SHP77 (cell line): Measurements from ENCODE around the gene RIF1.

Experiments used
- DNase-seq, 2 experiments: peaks; one replicate each; lab custom pipeline; 2025; lab: John Stamatoyannopoulos, UW

The RIF1 gene

DNA sequence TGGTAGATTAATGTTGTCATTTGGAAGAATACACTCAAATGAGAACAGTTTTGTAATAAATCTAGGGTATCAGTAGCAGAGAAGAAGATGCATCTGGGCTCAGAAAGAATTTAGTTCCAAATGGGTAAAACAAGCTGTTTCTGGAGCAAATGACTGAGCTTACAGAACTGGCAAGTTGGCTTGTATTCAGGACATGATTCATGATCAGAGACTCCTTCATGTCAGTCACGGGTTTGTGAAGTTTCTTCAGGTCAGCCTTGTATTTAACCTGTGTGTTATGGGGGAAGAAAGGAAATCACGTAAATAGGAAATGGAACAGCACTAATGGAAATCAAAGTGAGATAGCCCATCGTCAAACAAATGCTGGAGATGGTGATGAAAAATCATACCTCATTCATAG lies 109.1 kb downstream of the RIF1 start:
- no peak for DNase-seq

DNA sequence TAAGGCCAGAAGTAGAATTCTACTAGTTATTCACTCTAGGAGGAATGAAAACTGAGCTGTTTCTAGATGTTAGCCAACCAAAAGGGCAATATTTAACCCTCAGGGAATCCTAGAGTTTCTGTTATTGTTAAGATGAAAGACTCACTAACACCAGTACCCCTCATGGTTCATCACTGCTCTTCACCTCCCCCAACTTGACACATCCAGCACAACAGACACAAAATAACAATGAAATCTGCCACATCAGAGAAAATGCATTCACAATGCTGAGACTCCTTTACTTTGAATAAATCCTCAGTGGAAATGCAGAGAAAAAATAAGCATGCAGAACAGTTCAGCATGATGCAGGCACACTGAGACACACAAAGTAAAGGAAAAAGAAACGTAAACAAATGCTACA lies 111.3 kb downstream of the RIF1 start:
- no peak for DNase-seq

DNA sequence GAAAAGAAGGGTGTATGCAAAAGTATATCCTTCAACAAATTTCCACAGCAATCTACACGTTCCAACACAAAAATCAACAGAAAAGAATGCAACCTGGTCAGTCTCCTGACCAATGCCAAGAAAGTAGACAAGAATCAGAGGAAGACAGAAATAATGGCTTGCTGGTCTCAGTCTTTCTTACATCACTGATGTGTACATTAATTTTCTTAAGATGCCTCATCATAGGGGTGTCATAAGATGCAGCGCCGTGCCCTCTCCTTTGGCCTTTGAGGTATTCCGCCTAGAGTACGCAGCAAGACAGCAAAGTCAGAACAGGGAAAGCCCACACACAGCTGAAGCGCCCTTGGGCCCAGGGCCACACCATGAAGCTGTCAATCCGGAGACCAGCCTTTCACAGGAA lies 112.9 kb downstream of the RIF1 start:
- DNase-seq, result no peak

DNA sequence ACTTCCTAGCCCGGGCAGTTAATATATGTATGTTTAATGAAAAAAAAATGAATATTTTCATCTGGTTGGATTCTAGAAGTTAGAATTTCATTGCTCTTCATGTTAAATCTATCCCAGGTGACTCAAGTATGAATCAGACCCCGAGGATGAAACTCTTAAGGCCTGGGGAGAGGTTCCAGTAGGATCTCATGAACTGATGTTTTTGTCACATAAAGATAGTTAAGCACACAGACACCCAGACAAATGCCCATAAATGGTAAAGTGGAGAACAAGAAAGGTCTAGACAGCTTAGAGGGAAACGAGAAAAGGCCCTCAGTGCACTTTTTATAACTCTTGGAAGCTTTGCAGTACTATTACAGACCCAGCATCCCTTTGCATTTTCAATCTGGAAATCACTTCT lies 114.1 kb downstream of the RIF1 start:
- no peak for DNase-seq

DNA sequence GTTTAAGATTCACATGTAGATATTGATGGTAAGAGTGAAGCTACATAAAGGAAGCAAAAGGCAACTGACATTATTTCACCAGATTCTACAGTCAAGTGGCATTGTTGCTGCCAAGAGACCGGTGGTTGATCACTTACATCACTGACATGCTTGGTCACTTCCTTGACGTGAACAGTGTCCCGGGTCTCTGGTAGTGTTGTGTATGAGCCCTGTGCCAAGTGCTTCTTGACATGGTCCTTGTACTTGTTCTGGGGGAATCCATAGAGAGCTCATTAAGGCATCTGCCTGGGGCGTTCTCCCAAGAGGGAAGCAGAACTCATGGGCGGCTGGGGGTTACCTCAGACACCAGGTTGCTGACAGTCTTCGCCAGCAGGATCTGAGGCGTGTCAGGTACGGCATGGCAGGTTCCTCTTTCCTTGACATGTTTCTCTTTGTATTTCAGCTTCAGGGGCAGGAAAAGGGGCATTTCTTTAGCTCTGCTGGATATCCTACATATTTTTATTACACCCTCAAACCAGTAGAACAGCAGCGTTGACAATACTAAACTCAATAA lies 116.2 kb downstream of the RIF1 start:
- DNase-seq, result no peak

DNA sequence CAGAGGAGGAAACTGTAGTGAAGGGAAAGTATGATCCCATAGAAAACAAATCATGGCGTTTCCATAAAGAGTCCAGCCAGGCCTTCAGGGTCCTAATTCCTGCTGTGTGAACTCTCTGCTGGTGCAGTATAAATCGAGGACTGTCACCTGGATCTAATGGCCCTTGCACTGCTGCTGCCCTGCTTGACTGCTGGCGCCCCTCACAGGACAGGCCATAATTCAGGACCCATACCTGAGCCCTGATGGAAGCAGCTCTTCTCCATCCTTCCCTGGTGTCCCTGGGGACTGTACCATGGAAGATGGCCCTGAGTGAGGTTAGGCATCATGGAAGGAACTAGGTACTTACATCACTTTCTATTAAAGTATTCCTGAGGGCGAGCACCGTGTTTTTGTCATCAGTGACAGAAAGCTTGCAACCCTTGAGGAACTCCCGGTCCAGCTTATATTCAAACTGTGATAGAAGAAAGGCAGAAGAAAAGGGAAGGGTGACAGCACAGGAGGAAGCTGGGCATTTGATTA lies 116.9 kb downstream of the RIF1 start:
- no peak for DNase-seq
